KOPT-K1 (cell line): ENCODE measurements around the gene CAPZB.
"Not testable (repeated sequence)": the region's sequence is repeated elsewhere in the genome, so short reads cannot be mapped to it uniquely, and the experiment has no call there.

Source experiments
- H3K27ac ChIP-seq: fragments of 200-600 bp; sonication (generic); 2 replicates; pipeline ENCODE4 v1.5.1; 2016; ENCODE audit warnings: antibody characterized with exemption, mild to moderate bottlenecking, low read depth, low read length; ENCODE audit not compliant: poor library complexity, severe bottlenecking
- H3K36me3 ChIP-seq: fragments of 200-600 bp; sonication (generic); 2 replicates; pipeline ENCODE4 v1.5.1; 2017; ENCODE audit warnings: antibody characterized with exemption, mild to moderate bottlenecking, low read length, moderate library complexity; ENCODE audit not compliant: insufficient read depth
- H3K9me3 ChIP-seq: fragments of 200-600 bp; sonication (generic); 2 replicates; pipeline ENCODE4 v1.5.1; 2017; ENCODE audit warnings: antibody characterized with exemption, low read length, mild to moderate bottlenecking; ENCODE audit not compliant: insufficient read depth, poor library complexity, severe bottlenecking

CAPZB gene

DNA sequence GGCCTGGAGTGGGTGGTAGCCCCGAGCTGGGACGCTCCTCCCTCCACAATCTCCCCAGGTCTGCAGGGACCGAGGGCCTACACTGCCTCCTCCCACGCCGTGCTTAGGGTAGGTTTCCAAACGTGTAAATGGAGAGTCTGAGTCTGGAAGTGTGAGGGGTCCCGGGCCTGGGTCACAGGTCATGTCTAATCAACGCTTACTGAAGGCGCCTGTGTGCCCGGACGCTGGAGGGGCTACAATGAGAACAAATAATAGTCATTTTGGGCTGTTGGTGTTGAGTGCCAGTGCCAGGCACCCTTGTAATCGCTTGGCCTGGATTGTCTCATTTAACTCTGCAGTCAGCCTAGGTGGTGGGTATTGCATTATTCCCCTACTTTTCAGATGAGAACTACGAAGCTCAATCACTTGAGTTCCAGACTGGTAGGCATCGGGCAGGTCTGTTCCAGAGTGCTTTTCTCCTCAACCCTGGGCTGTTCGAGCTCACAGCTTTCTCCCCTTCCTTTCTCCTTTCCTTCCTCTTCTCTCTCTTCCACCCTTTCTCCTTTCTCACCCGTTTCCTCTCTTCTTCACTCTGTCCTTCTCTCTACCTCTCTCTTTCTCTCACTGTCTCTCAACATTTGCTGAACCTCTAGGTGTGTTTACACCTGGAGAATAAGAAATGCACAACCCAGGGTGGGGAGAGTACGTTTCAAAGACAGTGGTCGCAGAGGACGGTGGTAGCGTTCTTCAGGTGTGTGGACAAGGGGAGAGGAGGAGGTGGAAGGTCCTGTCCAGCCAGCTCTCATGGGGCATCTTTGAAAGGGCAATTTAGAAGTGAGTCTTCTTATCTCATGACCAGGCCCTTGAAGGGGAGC, 172.3 kb downstream of the CAPZB start:
- H3K9me3 ChIP-seq: no peaks in the 10 kb centered on the region
- peak overlapping the region; percentile 77 for H3K27ac ChIP-seq
- H3K36me3 ChIP-seq: peaks cover 14% of the 10 kb centered on the region; the same call in 1 of the 2 replicates

DNA sequence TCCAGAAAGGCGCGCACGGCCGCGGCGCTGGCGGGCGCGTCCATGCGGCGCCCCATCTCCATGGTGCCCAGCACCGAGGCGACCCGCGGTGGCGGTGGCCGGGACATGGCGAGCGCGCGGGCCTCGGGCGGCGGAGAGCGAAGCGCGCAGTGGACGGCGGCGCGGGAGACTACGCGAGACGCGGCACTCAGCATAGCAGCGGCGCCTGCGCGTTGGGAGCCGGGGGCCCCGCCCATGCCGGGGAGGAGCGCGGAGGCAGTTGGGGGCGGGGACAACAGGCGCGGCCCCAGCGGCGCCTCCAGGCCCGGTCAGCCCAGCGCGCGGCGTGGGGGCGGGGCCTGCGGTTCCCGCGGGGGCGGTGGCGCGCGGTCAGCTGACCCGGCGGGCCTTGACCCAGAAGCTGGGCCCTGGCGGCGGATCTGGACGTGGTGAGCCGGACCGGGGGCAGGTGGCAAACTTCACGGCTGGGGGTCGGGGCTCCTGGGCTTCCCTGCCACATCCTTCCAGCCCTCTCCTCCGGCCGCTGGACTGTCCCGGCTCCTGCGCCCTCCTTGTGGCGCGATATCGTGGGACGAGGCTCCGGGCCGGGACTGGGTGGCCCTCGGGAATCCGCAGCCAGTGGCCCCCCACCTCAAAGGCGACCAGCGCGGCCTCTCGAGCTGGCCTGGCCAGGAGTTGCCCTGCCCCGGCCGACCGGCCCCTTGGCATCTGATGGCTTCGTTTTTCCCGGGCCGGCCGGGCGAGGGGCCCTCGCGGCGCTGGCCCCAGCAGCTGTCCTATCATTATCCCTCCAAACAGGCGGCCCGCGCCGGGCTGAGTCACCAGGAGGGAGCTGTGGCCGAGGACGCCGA, 173.2 kb downstream of the CAPZB start, which contains the start of the genes AKR7A2 and SLC66A1:
TSS of gene AKR7A2 (minus strand) at position 214 of the 851 bp plus-strand sequence. CDS start at position 194, 20 bp downstream.
TSS of gene SLC66A1 (plus strand) at position 396 of the 851 bp plus-strand sequence. CDS start 5,352 bp downstream, outside the sequence.
- H3K36me3 ChIP-seq: peaks cover 23% of the 10 kb centered on the region
- H3K27ac ChIP-seq: peak within 1 kb of the TSS; percentile 77
- H3K9me3 ChIP-seq: no peaks in the 10 kb centered on the region

- H3K36me3 ChIP-seq: peaks cover 29% of the 10 kb centered on the region
- no peaks in the 10 kb centered on the region for H3K9me3 ChIP-seq
- H3K27ac ChIP-seq: peak overlapping the region; percentile 77
Measured at GRCh38 chr1:19311503-19311930, 173.8 kb downstream of the CAPZB start.

DNA sequence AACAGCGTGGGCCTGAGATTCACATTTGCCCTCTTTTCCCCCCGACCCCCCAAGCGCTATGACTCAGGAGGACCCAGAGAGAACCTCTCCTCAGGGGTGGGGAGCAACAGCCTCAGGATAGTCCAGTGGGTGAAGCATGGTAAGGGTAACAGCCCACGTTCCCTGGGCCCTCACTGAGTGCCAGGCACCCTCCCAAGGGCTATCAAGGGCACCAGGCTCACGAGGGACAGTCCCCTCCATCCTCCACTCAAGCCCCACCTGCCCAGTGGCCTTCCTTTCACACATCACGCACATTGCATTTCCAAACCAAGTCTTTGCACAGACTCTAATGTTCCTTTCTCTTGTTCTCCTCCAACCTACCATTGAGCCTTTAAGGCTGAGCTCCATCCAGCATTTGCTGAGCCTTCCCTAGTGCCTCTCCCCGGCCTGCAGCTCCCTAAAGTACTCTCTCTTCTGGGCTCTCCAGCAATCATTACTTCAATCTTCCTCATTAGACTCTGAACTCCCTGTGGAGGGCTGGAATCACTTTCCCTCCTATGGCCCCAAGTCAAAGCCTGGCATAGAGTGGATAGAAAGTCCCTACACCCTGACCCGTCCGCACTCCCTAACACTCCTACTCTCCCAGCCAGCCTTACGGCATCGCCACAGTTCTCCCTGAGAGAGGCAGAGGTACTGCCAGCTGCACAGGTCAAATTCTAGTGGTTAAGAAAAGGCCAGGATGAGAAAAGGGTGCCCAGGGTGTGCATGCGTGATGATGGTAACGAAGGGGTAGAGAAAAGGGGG, 174.4 kb downstream of the CAPZB start:
- Histone ChIP-seq H3K27ac (peak overlapping the region; percentile 77), H3K36me3 (peaks cover 35% of the 10 kb centered on the region)

DNA sequence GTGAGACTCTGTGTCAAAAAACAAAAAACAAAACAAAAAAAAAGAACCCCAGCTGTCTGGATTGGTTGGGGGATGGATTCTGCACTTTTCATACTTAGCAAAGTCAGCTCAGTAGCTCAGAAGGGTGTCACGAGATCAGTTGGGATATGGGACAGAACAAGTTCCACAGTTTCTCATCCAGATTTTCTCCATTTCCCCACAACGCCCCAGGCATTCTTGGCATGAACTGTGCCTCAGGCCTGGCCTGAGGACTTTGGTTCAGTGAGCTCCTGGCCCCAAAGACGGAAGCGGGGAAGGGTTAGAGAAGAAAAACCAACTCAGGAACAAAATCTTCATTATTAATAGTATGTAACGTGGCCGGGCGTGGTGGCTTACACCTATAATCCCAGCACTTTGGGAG, 175.3 kb downstream of the CAPZB start:
- H3K9me3 ChIP-seq: no peaks in the 10 kb centered on the region
- no peak overlapping the region for H3K27ac ChIP-seq
- peaks cover 44% of the 10 kb centered on the region for H3K36me3 ChIP-seq

More for the DNA sequence above, 174.4 kb downstream of the CAPZB start:
- H3K9me3 ChIP-seq: no peaks in the 10 kb centered on the region

- H3K27ac ChIP-seq: no peak overlapping the region
- no peaks in the 10 kb centered on the region for H3K9me3 ChIP-seq
Measured at GRCh38 chr1:19309123-19309813, 176.1 kb downstream of the CAPZB start.

DNA sequence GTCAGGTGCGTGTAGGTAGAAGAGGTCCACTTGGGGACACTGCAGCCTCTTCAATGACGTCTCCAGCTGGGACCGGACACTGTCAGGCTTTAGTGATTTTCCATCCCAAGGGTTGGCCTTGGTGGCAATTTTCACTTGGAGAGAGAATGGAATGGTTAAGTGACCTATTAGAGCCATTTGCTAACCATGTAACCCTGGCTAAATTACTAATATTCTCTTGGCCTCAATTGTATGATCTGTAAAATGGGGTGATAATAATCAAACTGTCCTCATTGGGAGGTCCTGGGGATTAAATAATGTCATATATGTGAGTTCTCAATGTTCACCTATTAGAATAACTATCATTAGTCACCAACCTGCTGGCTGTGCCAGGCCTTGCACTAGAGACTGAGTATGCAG, 176.8 kb downstream of the CAPZB start:
- Histone ChIP-seq H3K9me3 (no peaks in the 10 kb centered on the region), H3K27ac (no peak overlapping the region), H3K36me3 (peaks cover 59% of the 10 kb centered on the region)

More at GRCh38 chr1:19309123-19309813, 176.1 kb downstream of the CAPZB start:
- H3K36me3 ChIP-seq: peaks cover 52% of the 10 kb centered on the region

DNA sequence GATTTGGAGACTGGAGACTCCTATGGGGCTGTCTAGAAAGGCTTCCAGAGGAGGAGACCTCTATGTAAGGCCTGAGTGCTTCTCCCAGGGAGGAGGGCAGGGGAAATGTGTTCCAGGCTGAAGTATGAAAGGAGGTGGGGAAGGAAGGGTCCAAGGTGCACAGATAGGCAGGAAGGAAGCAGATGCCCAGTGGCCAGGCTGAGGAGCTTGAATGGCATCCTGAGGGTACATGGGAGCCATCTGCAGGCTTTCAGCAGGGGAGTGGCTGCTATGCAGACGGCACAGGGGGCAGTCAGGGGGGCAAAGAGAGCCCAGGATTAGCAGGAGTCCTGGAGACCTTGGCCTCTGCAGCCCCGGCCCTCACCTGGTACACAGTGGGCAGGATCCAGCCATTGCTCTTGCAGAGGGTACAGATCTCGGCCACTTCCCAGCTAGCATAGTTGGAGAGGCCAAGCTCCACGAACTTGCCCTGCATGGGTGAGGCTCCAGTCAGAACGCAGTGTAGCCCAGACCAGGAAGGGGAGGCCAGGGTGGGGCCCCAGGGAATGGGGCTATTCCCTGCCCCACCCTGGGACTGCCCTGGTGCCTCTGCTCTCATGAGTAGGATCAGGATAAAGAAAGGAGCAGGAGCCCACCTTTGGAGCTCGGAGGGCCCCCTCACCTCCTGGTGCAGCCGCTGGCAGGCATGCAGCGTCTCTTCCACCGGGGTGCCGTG, 177.4 kb downstream of the CAPZB start:
- no peak overlapping the region for H3K27ac ChIP-seq
- peaks cover 65% of the 10 kb centered on the region for H3K36me3 ChIP-seq
- no peaks in the 10 kb centered on the region for H3K9me3 ChIP-seq

DNA sequence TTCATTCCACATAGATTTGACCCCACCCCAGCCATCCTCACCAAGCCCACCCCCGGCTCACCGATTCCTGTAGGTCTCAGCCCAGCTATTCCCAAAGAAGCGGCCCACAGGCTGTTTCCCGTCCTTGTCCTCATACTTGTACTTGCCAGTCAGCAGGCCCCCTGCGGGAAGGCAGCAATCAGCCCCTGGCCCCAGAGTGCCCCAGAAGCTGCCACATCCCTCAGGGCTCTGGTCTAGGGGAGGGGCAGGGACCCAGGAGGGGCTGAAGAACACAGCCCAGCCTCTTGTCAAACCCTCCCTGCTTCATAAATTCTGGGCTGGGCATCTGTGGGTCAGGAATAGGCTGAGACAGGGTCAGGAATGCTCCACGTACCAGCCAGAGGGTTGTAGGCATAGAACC, 178.4 kb downstream of the CAPZB start:
- no peak overlapping the region for H3K27ac ChIP-seq
- peaks cover 75% of the 10 kb centered on the region for H3K36me3 ChIP-seq
- H3K9me3 ChIP-seq: no peaks in the 10 kb centered on the region

GRCh38 chr1:19305880-19306279, 179.5 kb downstream of the CAPZB start:
- H3K27ac ChIP-seq: no peak overlapping the region
- peaks cover 76% of the 10 kb centered on the region for H3K36me3 ChIP-seq
- no peaks in the 10 kb centered on the region for H3K9me3 ChIP-seq

DNA sequence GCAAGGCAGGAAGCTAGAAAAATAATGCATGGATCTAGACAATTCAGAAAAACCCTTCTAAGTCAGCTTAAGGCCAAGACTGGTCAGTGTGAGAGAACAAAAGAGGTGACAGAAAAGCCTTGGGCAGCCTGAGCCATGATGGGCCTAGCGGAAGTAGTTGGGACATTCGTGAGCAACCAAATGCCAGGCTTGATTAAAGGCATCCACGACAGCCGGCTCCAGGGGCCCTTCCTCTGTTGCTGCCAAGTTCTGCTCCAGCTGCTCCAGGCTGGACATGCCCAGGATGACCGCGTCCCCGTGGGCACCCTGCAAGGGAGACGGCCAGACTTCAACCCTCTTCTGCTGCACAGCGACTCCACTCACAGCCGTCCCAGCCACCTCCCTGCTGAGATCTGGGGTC, 181.3 kb downstream of the CAPZB start:
- H3K9me3 ChIP-seq, H3K27ac ChIP-seq: not testable (repeated sequence)
- H3K36me3 ChIP-seq: peaks cover 73% of the 10 kb centered on the region

DNA sequence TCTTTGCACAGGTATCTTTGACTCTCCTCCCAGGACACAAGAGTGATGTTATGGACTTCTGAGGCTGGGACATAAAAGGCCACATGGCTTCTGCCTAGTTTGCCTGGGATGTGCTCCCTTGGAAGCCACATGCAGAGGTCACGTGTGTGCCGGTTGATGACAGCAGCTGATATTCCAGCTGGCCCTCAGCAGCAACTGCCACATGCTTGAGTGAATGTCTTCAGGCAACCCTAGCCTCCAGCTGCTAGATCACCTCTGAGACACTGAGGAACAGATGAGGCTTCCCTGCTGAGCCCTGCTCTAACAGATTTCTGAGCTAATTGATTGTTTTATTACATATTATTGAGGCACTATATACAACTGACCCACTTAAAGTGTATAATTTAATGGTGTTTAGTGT, 185.1 kb downstream of the CAPZB start:
- Histone ChIP-seq H3K9me3 (peaks cover under 1% of the 10 kb centered on the region), H3K27ac (no peak overlapping the region), H3K36me3 (peaks cover 34% of the 10 kb centered on the region)

GRCh38 chr1:19294638-19295037, 190.7 kb downstream of the CAPZB start:
- peaks cover 11% of the 10 kb centered on the region for H3K9me3 ChIP-seq
- H3K36me3 ChIP-seq: no peaks in the 10 kb centered on the region
- no peak overlapping the region for H3K27ac ChIP-seq
